Kasumi-1 (cell line): ENCODE measurements around the gene CCR4.
"Not testable (repeated sequence)": the region's sequence is repeated elsewhere in the genome, so short reads cannot be mapped to it uniquely, and the experiment has no call there.

Experiments used
- DNase-seq, 2 experiments: peaks; one replicate each; lab custom pipeline; 2025; lab: John Stamatoyannopoulos, UW

Gene CCR4

GRCh38 chr3:32952369-32953077 lies 1.1 kb downstream of the CCR4 start:
- DNase-seq = no peak

- DNase-seq = no peak
Observed at GRCh38 chr3:32954506-32954905, 3.1 kb downstream of the CCR4 start.

- no peak for DNase-seq
Observed at GRCh38 chr3:32956750-32957570, 5.5 kb downstream of the CCR4 start.

GRCh38 chr3:32958509-32958908 lies 7.1 kb downstream of the CCR4 start:
- no peak for DNase-seq

GRCh38 chr3:32959371-32959770 lies 7.9 kb downstream of the CCR4 start:
- DNase-seq = no peak

- no peak for DNase-seq
Observed at GRCh38 chr3:32960404-32961170, 9.1 kb downstream of the CCR4 start.

- no peak for DNase-seq
Observed at GRCh38 chr3:32961189-32961715, 9.8 kb downstream of the CCR4 start.

GRCh38 chr3:32963871-32964270 lies 12.4 kb downstream of the CCR4 start:
- DNase-seq = no peak

GRCh38 chr3:32964781-32965180 lies 13.3 kb downstream of the CCR4 start:
- DNase-seq = not testable (repeated sequence)

- not testable (repeated sequence) for DNase-seq
Observed at GRCh38 chr3:32965617-32966213, 14.3 kb downstream of the CCR4 start.

- not testable (repeated sequence) for DNase-seq
Observed at GRCh38 chr3:32966627-32967026, 15.2 kb downstream of the CCR4 start.

- no peak for DNase-seq
Observed at GRCh38 chr3:32968166-32968919, 16.9 kb downstream of the CCR4 start.

- no peak for DNase-seq
Observed at GRCh38 chr3:32968920-32969389, 17.5 kb downstream of the CCR4 start.

GRCh38 chr3:32969656-32970055 lies 18.2 kb downstream of the CCR4 start:
- no peak for DNase-seq

- not testable (repeated sequence) for DNase-seq
Observed at GRCh38 chr3:32971291-32971690, 19.8 kb downstream of the CCR4 start.

- DNase-seq = no peak
Observed at GRCh38 chr3:32972482-32973146, 21.2 kb downstream of the CCR4 start.

GRCh38 chr3:32973982-32974381 lies 22.5 kb downstream of the CCR4 start:
- DNase-seq = no peak

GRCh38 chr3:32975891-32976595 lies 24.6 kb downstream of the CCR4 start:
- DNase-seq = no peak

- no peak for DNase-seq
Observed at GRCh38 chr3:32977861-32978260, 26.4 kb downstream of the CCR4 start.

GRCh38 chr3:32978331-32978730 lies 26.9 kb downstream of the CCR4 start:
- no peak for DNase-seq
